GM18867 (cell line): ENCODE data around the gene TBXA2R.
A peak's percentile ranks its signal among the peaks of the same experiment; 100 is the strongest.
"Not testable (repeated sequence)": the region's sequence is repeated elsewhere in the genome, so short reads cannot be mapped to it uniquely, and the experiment has no call there.

Experiments used
- ATAC-seq: cut with Tn5 transposase; IDR thresholded peaks from one replicate; pipeline ENCODE4 v1.9.1; 2021; ENCODE audit warnings: mild to moderate bottlenecking, moderate library complexity; ENCODE audit not compliant: unreplicated experiment

The TBXA2R gene

DNA sequence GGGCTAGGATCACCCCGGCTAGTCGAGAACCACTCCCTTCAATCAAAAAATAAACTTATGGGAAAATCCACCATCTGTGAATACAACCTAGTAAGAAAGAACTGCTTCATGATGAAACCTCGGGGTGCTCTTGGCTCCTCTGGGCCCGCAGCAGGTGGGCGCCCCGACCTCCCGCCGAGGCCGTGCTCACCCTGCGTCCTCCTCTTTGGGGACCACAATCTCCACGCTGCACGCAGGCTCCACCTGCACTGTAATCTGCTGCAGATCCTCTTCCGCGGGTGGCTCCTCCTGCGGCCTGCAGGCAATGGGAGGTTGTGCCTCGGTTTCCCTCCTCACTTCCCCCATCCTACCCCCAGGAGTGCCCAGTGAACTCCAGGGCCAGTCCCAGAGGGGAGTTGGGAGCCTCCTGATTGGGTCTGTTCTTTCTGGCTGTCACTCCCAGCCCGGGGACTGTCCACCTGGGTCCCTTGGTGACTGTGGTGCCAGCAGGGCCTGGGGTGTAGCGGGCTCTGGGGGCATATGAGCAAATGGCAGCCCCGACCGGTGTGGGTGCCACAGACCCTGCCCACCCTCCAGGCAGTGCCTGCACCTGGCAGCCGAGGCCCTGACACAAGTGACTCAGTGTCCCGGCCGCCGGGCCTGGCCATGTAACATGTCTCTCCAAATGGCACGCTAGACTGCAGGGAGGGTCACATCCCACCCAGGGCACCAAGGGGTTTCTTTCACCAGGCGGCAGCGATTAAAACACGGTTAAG is 35.0 kb upstream of the TBXA2R start:
- no peak for ATAC-seq

DNA sequence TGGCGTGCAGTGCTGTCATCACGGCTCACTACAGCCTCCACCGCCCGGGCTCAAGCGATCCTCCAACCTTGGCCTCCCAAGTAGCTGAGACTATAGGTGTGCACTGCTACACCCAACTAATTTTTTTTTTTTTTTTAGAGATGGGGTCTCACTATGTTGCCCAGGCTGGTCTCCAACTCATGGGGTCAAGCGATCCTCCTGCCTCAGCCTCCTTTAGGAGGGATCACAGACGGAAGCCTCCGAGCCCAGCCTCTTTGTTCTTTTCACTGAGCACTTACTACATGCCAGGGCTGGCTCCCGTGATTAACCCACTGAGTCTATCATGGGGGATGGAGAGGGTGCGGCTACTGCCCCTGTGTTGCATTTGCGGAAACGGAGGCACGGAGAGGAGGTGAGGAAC is 32.8 kb upstream of the TBXA2R start:
- no peak for ATAC-seq

DNA sequence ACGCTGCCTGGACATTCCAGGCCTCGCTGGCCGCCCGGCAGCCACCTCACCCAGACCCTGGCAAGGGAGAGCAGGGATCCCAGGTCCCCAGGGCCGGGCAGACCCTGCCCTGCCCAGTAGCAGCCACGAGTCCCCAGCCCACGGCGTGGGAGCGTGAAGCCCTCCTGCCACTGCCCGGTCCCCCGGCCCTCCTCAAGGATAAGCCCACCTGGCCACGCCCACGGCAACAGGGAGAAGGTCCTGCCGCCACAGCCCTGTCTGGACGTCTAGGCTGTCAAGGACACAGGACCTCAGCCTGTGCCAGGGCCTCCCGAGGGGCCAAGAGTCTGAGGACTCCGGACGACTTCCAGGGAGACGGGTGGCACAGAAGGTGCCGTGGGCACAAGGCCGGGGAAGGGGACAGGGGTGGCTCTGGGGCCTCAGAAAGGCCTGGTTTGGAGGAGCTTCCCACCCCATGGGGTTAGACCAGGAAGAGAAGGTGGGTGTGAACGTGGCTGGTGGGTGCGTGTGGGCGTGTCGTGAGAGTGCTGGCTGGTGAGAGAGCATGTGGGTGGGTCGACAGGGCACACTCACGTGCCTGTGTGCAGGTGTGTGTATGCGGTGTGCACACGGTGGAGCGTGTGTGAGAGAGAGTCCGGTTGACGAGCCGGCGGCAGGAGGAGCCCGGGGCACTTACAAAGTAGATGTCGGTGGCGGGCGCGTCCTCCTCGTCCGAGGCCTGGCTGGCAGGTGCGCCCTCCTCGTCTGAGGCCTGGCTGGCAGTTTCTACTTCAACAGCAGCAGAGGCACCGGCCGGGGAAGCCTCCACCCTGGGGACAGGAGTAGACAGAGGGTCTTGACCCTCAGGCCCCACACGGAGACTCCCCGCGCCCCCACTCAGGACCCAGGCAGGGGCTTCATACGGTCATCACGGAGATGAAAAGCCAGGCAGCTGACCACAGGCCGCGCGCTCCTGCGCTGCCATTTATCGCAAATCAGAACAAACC is 31.8 kb upstream of the TBXA2R start:
- ATAC-seq, result no peak

DNA sequence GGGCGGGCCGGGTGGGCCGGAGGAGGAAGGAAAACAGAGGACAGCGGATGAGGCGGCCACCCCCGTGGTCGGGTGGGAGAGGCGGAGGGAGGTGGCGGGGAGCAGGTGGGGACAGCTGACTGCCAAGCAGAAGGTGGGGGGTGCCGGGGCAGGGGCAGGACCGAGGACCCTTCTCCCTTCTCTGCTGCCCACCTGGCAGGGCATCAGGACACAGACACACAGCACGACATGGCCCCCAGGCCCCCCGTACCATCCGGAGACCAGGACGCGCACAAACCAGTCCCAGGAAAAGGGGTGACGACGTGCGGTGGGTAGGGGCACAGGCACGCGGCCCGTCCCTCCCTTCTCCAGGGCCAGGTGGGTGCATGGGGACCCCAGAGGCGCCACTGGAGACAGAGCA is 30.9 kb upstream of the TBXA2R start:
- no peak for ATAC-seq

DNA sequence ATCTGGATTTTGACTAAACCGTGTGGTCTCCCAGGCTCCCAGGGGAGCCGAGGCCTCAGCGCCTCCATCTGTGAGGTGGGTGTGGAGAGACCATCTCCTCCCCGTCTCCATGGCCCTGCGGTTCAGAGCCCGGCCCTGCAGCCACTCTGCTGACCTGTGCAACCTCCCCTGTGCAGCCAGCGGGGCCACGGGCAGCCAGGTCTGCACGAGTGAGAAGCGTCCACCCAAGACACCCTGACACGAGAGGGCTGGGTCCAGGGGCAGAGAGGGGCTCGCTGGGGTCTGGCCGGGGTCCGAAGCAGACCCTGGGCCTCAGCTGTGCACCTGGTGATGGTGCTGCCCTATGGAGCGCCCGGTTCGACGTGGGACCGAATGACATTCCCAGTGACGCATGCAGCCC is 30.3 kb upstream of the TBXA2R start:
- no peak for ATAC-seq

DNA sequence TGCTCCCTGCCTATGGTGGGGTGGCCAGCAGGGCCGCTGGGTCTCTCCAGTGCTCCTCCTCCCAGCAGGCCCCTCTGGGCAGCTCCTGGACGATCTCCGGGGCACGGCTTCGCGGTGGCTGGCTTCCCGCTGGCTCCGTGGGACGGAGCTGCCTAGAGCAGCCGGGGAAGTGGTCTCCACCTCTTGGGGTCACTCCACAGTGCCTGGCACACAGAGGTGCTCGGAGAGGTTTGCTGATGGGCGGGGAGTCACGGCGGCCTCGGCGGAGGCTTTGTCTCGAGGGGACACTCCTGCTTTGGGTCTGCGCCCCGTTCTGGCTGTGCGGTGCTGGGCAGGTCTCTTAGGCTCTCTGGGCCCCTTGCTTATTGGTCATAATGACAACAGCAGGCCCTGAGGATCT is 29.8 kb upstream of the TBXA2R start:
- no peak for ATAC-seq

DNA sequence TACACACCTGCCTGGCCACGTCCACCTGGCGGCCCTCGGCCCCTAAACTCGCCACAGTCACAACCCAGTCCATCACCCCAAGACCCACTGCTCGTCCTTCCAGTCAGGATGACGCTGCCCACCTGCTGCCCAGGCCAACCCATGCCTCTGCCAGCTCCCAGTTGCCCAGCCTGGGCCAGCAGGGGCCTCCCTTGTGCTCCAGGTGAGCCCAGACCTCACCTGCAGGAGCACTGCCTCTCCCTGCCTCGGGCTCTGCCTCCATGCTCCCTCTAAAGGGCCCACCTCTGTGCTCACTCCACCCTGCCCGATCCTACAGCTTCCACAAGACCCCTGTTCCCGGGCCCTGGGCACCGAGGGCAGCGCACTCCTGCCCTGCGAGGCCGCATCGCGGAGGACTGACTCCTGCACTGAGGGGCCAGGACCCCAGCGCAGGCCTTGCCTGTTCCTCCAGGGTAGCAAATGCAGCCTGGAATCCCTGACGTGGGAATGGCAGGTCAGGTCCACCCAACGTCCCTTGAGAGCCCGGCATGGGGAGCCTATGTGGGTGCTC is 27.9 kb upstream of the TBXA2R start:
- no peak for ATAC-seq

DNA sequence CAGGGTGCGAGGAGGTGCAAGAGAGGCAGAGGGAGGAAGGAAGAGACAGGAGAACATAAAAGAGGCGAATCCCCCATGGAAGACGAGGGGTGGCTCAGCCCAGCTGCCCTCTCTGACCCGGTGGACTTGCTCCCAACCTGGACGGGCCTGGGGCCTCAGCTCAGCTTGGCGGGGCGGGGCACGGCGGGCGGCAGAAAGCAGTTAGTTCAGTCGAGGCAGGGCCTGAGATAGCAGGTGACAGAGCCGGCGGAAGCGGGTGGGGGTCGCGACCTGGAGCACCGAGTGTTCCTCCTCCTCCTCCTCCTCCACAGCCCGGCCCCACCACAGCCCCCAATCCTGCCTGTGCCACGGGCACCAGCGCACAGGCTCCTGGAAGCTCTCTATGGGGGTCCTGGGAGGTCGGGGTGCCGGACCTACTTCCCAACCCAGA is 26.9 kb upstream of the TBXA2R start:
- ATAC-seq, result no peak

DNA sequence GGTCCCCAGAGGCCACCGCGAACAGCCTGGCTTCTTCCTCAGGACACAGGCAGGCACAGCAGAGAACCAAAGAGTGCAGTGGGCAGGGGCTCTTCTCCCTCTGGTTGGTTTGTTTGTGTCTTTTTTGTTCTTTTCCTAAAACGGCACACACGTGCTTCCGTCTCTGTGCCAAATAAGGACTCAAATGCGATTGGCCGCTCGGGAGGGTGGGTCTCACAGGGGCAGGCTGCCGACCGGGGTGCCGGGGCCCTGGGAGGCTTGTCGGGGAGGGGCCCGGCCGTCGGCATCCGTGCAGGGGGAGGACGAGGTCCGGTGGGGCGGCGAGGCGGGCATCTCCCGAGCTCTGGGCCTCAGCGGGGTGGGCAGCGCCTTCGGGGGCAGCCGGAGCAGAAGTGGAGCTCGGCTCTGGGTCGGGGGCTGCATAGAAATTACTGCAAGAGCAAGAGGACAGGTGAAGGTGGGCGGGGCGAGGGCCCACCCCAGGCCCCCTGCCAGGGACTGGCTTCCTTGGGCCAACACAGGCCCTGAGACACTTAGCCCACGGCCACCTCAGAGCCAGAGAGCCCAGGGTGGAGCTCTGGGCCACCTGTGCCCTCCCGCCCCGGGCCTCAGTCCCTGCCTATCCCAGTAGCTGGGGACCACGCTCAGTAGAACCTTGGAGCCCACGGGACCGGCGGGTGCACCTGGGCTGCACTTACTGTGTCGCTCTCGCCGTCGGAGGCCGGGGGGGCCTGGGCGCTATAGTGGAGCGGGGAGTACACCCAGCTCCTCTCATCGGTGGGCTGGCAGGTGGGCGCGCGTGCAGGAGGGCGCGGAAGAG is 26.3 kb upstream of the TBXA2R start:
- no peak for ATAC-seq

DNA sequence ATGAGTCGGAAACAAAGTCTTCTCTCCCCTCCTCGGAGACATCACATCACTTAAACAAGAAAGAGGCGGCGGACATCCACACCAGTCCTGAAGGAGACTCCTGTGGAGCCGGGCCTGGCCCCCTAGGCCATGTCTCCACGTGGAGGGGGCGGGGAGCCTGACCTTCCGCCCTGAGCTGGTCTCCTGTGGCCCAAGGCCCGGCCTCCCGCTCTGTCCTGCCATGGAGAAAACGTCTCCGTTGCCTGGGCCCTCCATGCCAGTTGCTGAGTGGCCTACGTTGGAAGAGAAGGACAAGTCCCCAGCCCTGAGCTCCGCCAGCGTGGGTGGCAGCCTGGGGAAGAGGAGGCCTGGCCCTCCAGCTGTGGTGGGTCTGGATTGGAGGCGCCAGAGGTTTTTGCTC is 25.4 kb upstream of the TBXA2R start:
- no peak for ATAC-seq

DNA sequence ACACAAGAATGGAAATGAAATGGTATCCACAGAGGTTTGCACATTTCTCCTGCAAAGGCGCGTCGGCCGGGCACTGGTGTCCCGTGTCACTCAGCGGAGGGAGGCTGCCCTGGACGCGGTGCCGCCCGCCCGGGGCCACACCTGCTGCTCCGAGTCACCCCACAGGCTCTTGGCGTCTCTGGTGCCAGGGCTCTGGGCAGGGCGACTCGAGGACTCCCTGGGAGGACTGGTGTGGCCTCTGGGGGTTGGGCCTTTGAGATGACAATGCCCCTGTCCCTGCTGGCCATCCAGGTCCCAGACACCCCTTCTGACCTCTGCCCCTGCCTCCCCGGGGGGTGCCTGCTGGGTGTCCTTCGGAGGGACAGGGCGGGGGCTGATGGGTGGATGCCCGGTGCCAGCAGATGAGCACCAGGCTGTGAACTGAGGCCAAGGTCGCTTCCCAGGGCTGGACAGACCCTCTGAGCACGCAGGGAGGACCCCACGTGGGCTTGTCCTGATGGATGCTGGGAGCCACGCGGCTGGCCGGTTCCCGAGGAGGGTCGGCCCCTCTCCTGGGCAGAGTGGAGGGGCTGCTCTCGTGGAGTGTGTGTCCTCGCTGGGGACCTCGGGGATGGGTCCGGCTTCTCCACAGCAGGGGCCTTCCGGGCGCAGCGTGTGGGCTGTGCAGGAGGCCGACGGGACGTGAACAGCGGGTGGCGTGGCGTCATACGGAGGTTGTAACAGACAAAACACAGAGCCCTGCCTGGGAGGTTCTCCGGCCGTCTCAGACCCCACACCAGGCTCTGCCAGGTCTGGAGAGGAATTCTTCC is 24.6 kb upstream of the TBXA2R start:
- ATAC-seq, result no peak

DNA sequence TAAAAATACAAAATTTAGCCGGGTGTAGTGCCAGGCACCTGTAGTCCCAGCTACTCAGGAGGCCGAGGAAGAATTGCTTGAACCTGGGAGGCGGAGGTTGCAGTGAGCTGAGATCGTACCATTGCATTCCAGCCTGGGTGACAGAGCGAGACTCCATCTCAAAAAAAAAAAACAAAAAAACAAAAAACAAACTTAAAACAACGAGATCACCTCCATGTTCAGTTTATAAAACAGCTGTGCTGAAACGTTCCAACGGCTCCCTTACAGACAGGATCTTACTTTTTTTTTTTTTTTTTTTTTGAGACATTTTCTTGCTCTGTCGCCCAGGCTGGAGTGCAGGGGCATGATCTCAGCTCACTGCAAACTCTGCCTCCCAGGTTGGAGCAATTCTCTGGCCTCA is 22.1 kb upstream of the TBXA2R start:
- ATAC-seq, result not testable (repeated sequence)

DNA sequence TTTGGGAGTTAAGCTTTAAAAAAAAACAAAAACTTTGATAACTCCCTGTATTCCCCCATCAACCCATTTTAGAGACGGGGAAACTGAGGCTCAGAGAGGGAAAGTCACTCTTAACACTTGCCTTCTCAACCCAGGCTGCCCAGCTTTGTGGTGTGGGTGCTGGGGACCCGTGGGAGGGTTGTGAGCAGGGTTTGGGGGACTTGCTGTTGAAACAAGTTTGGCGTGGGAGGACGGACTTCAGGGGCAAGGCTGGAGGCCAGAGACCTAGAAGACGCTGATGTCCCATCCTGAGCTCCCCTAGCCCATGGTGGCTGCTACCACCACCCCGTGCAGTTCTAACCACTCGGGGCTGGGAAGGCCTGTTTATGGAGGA is 20.7 kb upstream of the TBXA2R start:
- ATAC-seq, result no peak

DNA sequence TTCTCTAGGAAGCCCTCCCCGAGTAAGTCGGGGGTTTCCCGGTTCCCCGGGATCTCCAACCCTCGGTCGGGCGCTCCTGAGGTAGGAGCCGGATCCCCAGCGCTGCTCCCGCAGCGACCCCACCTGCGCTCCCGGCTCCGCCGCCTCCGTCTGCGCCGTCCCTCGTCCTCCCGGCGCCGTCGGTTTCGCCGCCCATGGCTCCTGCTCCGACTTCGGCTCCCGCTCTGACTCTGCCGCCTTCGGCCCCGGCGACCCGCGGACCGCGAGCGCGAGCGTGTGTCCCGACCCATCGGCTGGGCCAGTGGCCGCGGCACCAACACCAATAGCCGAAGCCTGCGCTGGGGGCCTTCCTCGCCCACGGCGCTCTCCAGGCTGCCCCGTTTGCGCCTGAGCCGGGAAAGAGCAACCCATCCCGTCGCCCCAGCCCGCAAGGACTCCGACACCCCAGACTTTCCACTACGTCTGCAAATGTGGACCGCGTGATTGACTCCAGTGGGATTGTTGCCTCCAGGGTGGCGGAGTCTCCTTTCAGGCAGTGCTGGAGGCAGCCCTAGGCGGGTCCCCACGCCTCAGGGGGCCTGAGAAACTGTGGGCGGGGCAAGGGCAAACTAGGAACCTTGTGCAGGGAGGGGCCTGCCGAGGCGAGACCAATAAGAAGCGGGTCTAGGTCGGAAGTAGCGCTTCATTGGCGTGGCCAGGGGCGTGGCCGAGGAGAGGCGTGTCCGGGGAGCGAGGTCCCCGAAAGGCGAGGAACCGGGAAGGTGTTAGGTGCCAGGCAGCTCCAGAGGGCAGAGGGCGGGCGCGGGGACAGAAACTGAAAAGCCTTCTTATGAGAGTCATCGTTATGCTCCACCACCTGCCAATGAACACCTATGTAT is 20.0 kb upstream of the TBXA2R start, which contains the start of gene CACTIN:
Gene CACTIN, minus strand, starts transcription at position 318 of the 878 bp plus-strand sequence. Its CDS starts 28 bp downstream, at position 290.
- ATAC-seq, result peak; percentile 82

DNA sequence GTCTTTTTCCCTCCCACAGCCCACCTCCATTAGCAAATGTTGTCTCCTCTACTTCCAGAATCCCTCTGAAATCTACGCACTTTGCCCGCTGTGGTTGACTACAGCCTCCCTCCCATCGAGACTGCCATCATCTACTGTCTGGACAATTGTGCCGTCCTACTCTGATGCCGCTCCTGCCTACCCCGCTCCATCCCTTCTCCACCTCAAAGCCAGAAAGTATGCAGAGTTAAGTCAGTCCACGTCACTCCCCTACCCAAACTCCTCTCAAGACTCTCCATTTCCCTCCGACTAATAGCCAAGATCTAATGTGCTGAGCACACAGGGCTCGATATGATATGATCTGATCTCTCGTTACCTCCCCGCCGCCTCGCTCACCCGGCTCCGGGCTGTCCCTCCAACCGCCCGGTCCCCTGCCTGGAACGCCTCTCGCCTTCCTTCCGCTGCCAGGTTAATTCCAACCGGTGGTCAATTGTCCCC is 19.4 kb upstream of the TBXA2R start:
- ATAC-seq, result peak; percentile 5

DNA sequence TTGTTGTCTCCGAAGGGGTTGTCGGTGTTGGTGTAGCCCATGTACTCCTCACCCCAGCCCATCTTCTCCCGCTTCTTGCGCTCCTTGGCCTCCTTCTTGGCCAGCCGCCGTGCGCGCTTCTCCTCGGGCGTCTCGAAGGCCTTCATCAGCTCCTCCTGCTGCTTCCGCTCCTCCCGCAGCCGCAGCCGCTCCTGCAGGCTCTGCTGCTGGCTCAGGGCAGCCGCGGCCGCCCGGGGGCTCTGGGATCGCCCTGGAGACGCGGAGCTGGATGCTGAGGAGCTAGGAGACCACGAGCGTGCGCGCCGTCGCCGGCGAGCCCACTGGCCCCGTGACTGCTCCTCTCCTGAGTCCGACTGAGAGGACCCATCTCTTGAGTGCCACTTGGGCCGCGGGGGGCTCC is 17.0 kb upstream of the TBXA2R start:
- ATAC-seq, result no peak

DNA sequence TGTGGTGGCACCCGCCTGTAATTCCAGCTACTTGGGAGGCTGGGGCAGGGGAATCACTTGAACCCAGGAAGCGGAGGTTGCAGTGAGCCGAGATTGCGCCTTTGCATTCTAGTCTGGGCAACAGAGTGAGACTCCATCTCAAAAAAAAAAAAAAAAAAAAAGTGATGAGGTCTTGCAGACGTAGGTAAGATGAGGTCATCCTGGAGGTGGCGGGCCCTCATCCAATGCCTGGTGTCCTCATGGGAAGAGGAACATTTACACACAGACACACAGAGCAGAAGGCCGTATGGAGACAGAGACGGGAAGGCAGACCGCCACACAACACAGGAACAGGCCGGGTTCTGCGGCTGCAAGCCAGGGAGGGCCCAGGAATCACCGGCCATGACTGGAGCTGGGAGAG is 15.5 kb upstream of the TBXA2R start:
- ATAC-seq, result no peak

DNA sequence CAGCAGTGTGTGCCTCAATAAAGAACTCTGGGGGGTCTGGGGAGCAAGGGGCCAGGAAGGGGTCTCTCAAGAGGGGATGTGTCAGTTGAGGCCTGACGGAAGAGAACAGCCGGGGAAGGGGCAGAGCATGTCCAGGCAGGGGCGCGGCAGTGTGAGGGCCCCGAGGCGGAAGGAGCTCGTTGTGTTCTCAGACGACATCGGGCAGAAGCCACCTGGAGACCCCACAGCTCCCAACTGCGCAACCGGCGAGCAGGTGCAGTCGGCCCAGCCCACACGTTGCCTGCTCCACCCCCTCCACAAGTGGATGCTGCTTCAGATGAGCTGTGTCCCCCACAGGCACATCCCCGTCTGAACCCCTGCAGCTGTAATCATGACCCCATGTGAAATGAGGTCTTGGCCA is 15.0 kb upstream of the TBXA2R start:
- ATAC-seq, result no peak
